GM12878 (cell line): ENCODE results near the gene UBE2E2.

Source experiments
- CBFB ChIP-seq: IDR thresholded peaks from 2 replicates; pipeline ENCODE4 v1.6.1; 2016; ENCODE audit warnings: antibody characterized with exemption, low read depth
- CEBPB ChIP-seq, 2 experiments: fragments of 150-350 bp in 1 of 2; IDR thresholded peaks; 2 replicates each; pipeline ENCODE4 v1.6.1; 2012 to 2014; ENCODE audit warnings: low read depth in 2 of 2, low read length in 2 of 2, borderline replicate concordance in 1 of 2, inconsistent platforms in 1 of 2
- EZH2 ChIP-seq: IDR thresholded peaks from 2 replicates; pipeline ENCODE4 v1.6.1; 2012; ENCODE audit warnings: low read depth, mild to moderate bottlenecking, control low read depth, inconsistent platforms, low read length, borderline replicate concordance; ENCODE audit not compliant: control insufficient read depth
- JUND ChIP-seq: IDR thresholded peaks from 2 replicates; pipeline ENCODE4 v1.6.1; 2012; ENCODE audit warnings: low read depth, mild to moderate bottlenecking, low read length, improper control_type of control experiment, moderate library complexity
- MXI1 ChIP-seq: fragments of 150-350 bp; IDR thresholded peaks from 2 replicates; pipeline ENCODE4 v1.6.1; 2011; ENCODE audit warnings: low read depth, mild to moderate bottlenecking, inconsistent platforms, low read length, improper control_type of control experiment
- NBN ChIP-seq: fragments of 450-650 bp; IDR thresholded peaks from 2 replicates; pipeline ENCODE4 v1.6.1; 2016
- NR2F1 ChIP-seq: fragments of 450-650 bp; conservative IDR thresholded peaks from 2 replicates; pipeline ENCODE4 v1.6.1; 2017; ENCODE audit warnings: mild to moderate bottlenecking
- YY1 ChIP-seq: IDR thresholded peaks from 2 replicates; pipeline ENCODE4 v1.6.1; 2011; ENCODE audit warnings: low read depth, mild to moderate bottlenecking, low read length
- TF ChIP-seq, protein P1 (sequence below), 3 experiments: IDR thresholded peaks in 2 of 3; conservative IDR thresholded peaks in 1 of 3; 2 replicates each; pipeline ENCODE4 v1.5.1; 2011; ENCODE audit warnings: low read depth in 3 of 3, low read length in 3 of 3, mild to moderate bottlenecking in 3 of 3, control low read depth in 2 of 3, moderate library complexity in 2 of 3, inconsistent platforms in 1 of 3, mixed read lengths in 1 of 3; ENCODE audit not compliant: control insufficient read depth in 2 of 3, insufficient read depth in 1 of 3; ENCODE audit errors: extremely low read depth in 1 of 3
- TF ChIP-seq, protein P2 (sequence below): IDR thresholded peaks from 2 replicates; pipeline ENCODE4 v1.6.1; 2011; ENCODE audit warnings: mild to moderate bottlenecking, low read depth, low read length, moderate library complexity; ENCODE audit not compliant: insufficient replicate concordance
- TF ChIP-seq, protein P3 (sequence below): fragments of 450-650 bp; IDR thresholded peaks from 2 replicates; pipeline ENCODE4 v1.6.1; 2016; ENCODE audit warnings: mild to moderate bottlenecking
- TF ChIP-seq, protein P4 (sequence below): IDR thresholded peaks from 2 replicates; pipeline ENCODE4 v1.6.1; 2012; ENCODE audit warnings: low read depth, low read length, improper control_type of control experiment

DNA sequence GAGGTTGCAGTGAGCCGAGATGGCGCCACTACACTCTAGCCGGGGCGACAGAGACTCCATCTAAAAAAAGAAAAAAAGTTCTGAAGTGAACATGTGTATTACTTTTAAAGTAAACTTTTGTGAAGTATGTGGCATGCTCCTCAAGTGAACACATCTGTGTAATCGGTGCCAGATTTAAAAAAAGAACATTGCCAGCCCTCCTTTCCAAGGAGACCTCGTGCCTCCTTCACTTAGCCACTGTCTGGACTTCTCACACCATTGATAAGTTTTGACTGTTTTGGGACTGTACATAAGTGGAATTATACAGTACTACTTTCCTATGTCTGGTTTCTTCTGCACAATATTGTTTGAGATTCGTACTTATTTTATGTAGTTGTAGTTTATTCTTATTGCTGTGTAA, 140.4 kb downstream of the UBE2E2 start:
- TF ChIP-seq, protein P1, sequence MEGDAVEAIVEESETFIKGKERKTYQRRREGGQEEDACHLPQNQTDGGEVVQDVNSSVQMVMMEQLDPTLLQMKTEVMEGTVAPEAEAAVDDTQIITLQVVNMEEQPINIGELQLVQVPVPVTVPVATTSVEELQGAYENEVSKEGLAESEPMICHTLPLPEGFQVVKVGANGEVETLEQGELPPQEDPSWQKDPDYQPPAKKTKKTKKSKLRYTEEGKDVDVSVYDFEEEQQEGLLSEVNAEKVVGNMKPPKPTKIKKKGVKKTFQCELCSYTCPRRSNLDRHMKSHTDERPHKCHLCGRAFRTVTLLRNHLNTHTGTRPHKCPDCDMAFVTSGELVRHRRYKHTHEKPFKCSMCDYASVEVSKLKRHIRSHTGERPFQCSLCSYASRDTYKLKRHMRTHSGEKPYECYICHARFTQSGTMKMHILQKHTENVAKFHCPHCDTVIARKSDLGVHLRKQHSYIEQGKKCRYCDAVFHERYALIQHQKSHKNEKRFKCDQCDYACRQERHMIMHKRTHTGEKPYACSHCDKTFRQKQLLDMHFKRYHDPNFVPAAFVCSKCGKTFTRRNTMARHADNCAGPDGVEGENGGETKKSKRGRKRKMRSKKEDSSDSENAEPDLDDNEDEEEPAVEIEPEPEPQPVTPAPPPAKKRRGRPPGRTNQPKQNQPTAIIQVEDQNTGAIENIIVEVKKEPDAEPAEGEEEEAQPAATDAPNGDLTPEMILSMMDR (IDR thresholded peaks at IDR 0.05 in 2 of 3, conservative IDR thresholded peaks at IDR 0.05 in 1 of 3; ENCODE audit: control insufficient read depth in 2 of 3, extremely low read depth in 1 of 3, insufficient read depth in 1 of 3, low read depth in 3 of 3, low read length in 3 of 3), result no peak
- TF ChIP-seq CBFB, result no peak
- TF ChIP-seq, protein P2, sequence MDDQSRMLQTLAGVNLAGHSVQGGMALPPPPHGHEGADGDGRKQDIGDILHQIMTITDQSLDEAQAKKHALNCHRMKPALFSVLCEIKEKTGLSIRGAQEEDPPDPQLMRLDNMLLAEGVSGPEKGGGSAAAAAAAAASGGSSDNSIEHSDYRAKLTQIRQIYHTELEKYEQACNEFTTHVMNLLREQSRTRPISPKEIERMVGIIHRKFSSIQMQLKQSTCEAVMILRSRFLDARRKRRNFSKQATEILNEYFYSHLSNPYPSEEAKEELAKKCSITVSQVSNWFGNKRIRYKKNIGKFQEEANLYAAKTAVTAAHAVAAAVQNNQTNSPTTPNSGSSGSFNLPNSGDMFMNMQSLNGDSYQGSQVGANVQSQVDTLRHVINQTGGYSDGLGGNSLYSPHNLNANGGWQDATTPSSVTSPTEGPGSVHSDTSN, result no peak
- no peak for TF ChIP-seq NR2F1
- no peak for TF ChIP-seq NBN
- TF ChIP-seq CEBPB (IDR thresholded peaks at IDR 0.05; ENCODE audit: borderline replicate concordance in 1 of 2, low read depth in 2 of 2, low read length in 2 of 2), result no peak
- no peak for TF ChIP-seq MXI1
- TF ChIP-seq, protein P3, sequence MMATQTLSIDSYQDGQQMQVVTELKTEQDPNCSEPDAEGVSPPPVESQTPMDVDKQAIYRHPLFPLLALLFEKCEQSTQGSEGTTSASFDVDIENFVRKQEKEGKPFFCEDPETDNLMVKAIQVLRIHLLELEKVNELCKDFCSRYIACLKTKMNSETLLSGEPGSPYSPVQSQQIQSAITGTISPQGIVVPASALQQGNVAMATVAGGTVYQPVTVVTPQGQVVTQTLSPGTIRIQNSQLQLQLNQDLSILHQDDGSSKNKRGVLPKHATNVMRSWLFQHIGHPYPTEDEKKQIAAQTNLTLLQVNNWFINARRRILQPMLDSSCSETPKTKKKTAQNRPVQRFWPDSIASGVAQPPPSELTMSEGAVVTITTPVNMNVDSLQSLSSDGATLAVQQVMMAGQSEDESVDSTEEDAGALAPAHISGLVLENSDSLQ, result no peak
- TF ChIP-seq, protein P4, sequence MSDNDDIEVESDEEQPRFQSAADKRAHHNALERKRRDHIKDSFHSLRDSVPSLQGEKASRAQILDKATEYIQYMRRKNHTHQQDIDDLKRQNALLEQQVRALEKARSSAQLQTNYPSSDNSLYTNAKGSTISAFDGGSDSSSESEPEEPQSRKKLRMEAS, result no peak
- TF ChIP-seq EZH2, result no peak
- TF ChIP-seq YY1, result no peak
- no peak for TF ChIP-seq JUND
